Heart left ventricle (tissue), 13 donors: ENCODE data around the gene PFKFB3.

Experiments
- CTCF ChIP-seq, 12 donors: fragments of 200-600 bp; sonication (generic) in 4 of 12; IDR thresholded peaks; one replicate each; pipeline versions ENCODE4 v1.5.0 to v1.8.0; 2018 to 2022; ENCODE audit warnings: antibody characterized with exemption in 12 of 12, mild to moderate bottlenecking in 5 of 12
- POLR2A ChIP-seq, 2 donors: fragments of 450-650 bp; IDR thresholded peaks; one replicate each; pipeline ENCODE4 v1.6.1; 2017; ENCODE audit warnings: antibody characterized with exemption in 2 of 2, mild to moderate bottlenecking in 2 of 2, moderate library complexity in 2 of 2
- donor health status: ischemic (EF 13 %, LVEDD 7.1; RV severe dilation, severe dysfunction).
- donor health status: DM: no; HTN: yes; CAD: no.
- donor health status: DM: no; HTN: no; CAD: no.
- donor health status: ischemic (EF 25% LVEDD 6.9; RV normal size, moderate dysfunction).
- donor health status: ischemic (EF 25% LVEDD 5.7; RV mildly dilated, moderate dysfunction).
- donor health status: ischemic (EF 35%, LVEDD 5.7; RV mildly dilated, moderate dysfunction).
- donor health status: nonischemic (EF 11% LVEDD 7.7; RV severe dilation, severe dysfunction).
- donor health status: DM: yes; HTN: yes; CAD: no.
- donor health status: PGD.
- donor health status: ischemic (EF 29% LVEDD 5.4; RV normal size, mild dysfunction).
- donor health status: nonischemic (EF 23%, LVEDD 6.1; RV moderate dilation, normal function).

- no peak for TF ChIP-seq CTCF (IDR thresholded peaks at IDR 0.05)
- TF ChIP-seq POLR2A (IDR thresholded peaks at IDR 0.05), result no peak
These were observed 69.4 kb downstream of the PFKFB3 start for GRCh38 chr10:6272126-6272525.
